PC-3 (cell line): Measurements from ENCODE around the gene TCF12. TPM values are rescaled to one million over a fixed set of nuclear protein-coding genes. Genes with fewer than 3 reads are reported as not detected.
A peak's percentile ranks its signal among the peaks of the same experiment; 100 is the strongest.

Experiments used
- ATAC-seq: fragments of 200-7000 bp; cut with Tn5 transposase; 2 replicates; pipeline ENCODE4 v1.9.1; 2020; ENCODE audit warnings: mild to moderate bottlenecking, moderate library complexity
- BruUV-seq: library from RNA; stranded (reverse); fragments of 400-500 nt; replicated peaks from 2 replicates; lab custom pipeline; 2021; lab: Mats Ljungman, UMichigan
- CTCF ChIA-PET: fragments of 300-600 bp; sonication (Branson Sonifier 250); formaldehyde crosslinking; loops from one replicate; lab custom pipeline; 2022; ENCODE audit warnings: antibody characterized with exemption; lab: Charles Lee
- POLR2A ChIA-PET: fragments of 300-600 bp; sonication (Branson Sonifier 250); formaldehyde crosslinking; loops from one replicate; lab custom pipeline; 2022; ENCODE audit warnings: antibody characterized with exemption; ENCODE audit not compliant: unreplicated experiment; lab: Charles Lee
- DNase-seq: peaks from one replicate; pipeline ENCODE4 v3.0.0-alpha.2; 2015
- H2AFZ ChIP-seq: fragments of 300-600 bp; sonication (generic); 2 replicates; pipeline ENCODE4 v1.6.0; 2016; ENCODE audit warnings: antibody characterized with exemption, low read length
- H3F3A ChIP-seq: fragments of 300-600 bp; sonication (generic); one replicate; pipeline ENCODE4 v1.6.0; 2017; ENCODE audit warnings: antibody characterized with exemption, low read length, control low read depth, mild to moderate bottlenecking; ENCODE audit not compliant: unreplicated experiment
- H3K27ac ChIP-seq: fragments of 300-600 bp; sonication (generic); 2 replicates; pipeline ENCODE4 v1.5.1; 2016; ENCODE audit warnings: mild to moderate bottlenecking, low read length
- H3K27me3 ChIP-seq: fragments of 300-600 bp; sonication (generic); 2 replicates; pipeline ENCODE4 v1.6.1; 2016; ENCODE audit warnings: low read length, mixed read lengths
- H3K36me3 ChIP-seq: fragments of 300-600 bp; sonication (generic); 2 replicates; pipeline ENCODE4 v1.6.1; 2016; ENCODE audit warnings: low read depth, mixed run types, low read length, mixed read lengths
- H3K4me1 ChIP-seq: fragments of 300-600 bp; sonication (generic); 2 replicates; pipeline ENCODE4 v1.5.1; 2016; ENCODE audit warnings: low read length; ENCODE audit not compliant: insufficient read depth
- H3K4me2 ChIP-seq: fragments of 300-600 bp; sonication (generic); 2 replicates; pipeline ENCODE4 v1.6.0; 2016; ENCODE audit warnings: low read length
- H3K4me3 ChIP-seq: fragments of 300-600 bp; sonication (generic); 2 replicates; pipeline ENCODE4 v1.5.1; 2016; ENCODE audit warnings: mild to moderate bottlenecking, low read length, mixed read lengths
- H3K79me2 ChIP-seq: fragments of 300-600 bp; sonication (generic); 2 replicates; pipeline ENCODE4 v1.6.1; 2017; ENCODE audit warnings: low read length, mixed read lengths
- H3K9ac ChIP-seq: fragments of 300-600 bp; sonication (generic); 2 replicates; pipeline ENCODE4 v1.6.0; 2016; ENCODE audit warnings: mild to moderate bottlenecking, low read length
- H3K9me2 ChIP-seq: fragments of 300-600 bp; sonication (generic); replicated peaks from 2 replicates; pipeline ENCODE4 v1.6.1; 2016; ENCODE audit warnings: mixed run types, low read length, mixed read lengths
- H3K9me3 ChIP-seq: fragments of 300-600 bp; sonication (generic); 2 replicates; pipeline ENCODE4 v1.6.1; 2016; ENCODE audit warnings: low read length, mixed read lengths
- H4K20me1 ChIP-seq: fragments of 300-600 bp; sonication (generic); 2 replicates; pipeline ENCODE4 v1.6.1; 2016; ENCODE audit warnings: low read length, mixed read lengths
- CTCF ChIP-seq: fragments of 300-600 bp; sonication (generic); conservative IDR thresholded peaks from 2 replicates; pipeline ENCODE4 v1.5.1; 2017; ENCODE audit warnings: antibody characterized with exemption, low read depth, mild to moderate bottlenecking, low read length
- EZH2 ChIP-seq: fragments of 300-600 bp; sonication (generic); IDR thresholded peaks from one replicate; pipeline ENCODE4 v1.6.1; 2017; ENCODE audit warnings: antibody characterized with exemption, mild to moderate bottlenecking, low read length; ENCODE audit not compliant: unreplicated experiment
- EZH2phosphoT487 ChIP-seq: fragments of 300-600 bp; sonication (generic); IDR thresholded peaks from 2 replicates; pipeline ENCODE4 v1.6.1; 2018; ENCODE audit warnings: mild to moderate bottlenecking, antibody characterized with exemption, low read length, borderline replicate concordance
- intact Hi-C: fragments of 100-400 bp; cut with micrococcal nuclease; formaldehyde crosslinking; loops from 2 replicates; pipeline ENCODE4 v1.9.0; 2023
- total RNA-seq: library from RNA; depleted of rRNA; stranded (reverse); fragments of >200 nt; gene quantifications from 2 replicates; pipeline ENCODE4 v1.2.3, GENCODE V29; 2014

Gene TCF12
- total RNA-seq, 1 experiment from 2014 or later: 103 TPM

DNA sequence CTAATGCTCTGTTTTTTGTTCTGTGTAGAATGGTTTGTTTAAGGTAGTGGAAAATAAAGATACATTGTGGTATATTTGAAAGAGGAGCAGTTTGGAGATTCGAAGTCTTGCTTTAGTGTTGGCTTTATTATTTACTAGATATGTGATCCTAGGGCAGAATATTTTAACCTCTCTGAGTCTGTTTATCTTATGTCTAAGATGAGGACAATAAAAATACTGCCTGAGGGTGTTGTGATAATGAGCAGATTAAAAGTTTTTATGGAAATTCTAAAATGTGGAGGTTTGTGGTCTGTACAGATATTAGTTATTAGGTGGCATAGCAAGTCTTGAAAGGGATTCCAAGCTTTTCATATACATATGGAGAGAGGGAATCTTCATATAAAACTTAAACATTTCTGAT, 15.0 kb downstream of the TCF12 start:
- intact Hi-C loops: no loop called here
- BruUV-seq: no TSS peak
- no peak overlapping the region for H2AFZ ChIP-seq
- H3K36me3 ChIP-seq: peaks cover 2% of the 10 kb centered on the region; the same call in 1 of the 2 replicates
- DNase-seq (peak; percentile 46), ATAC-seq (peak; percentile 23)
- no peak overlapping the region for H3K27ac ChIP-seq
- no peaks in the 10 kb centered on the region for H3F3A ChIP-seq
- H3K27me3 ChIP-seq: no peaks in the 10 kb centered on the region
- H3K4me3 ChIP-seq: no peak overlapping the region
- no peaks in the 10 kb centered on the region for H3K9me3 ChIP-seq
- CTCF ChIA-PET: interaction anchor here (0.5 kb wide), 1 partner anchor 772 kb away, joined by 3 read pairs; no protein-coding TSS in a partner anchor
- no peak overlapping the region for H3K9ac ChIP-seq
- H3K9me2 ChIP-seq: no peaks in the 10 kb centered on the region
- TF ChIP-seq EZH2 (no peak), EZH2phosphoT487 (no peak), CTCF (no peak)
- H4K20me1 ChIP-seq: peaks cover 6% of the 10 kb centered on the region; the same call in 1 of the 2 replicates
- H3K79me2 ChIP-seq: peaks cover 80% of the 10 kb centered on the region
- H3K4me1 ChIP-seq: peaks cover 49% of the 10 kb centered on the region
- POLR2A ChIA-PET: no interaction called here
- peak overlapping the region; percentile 23; the same call in 1 of the 2 replicates for H3K4me2 ChIP-seq

DNA sequence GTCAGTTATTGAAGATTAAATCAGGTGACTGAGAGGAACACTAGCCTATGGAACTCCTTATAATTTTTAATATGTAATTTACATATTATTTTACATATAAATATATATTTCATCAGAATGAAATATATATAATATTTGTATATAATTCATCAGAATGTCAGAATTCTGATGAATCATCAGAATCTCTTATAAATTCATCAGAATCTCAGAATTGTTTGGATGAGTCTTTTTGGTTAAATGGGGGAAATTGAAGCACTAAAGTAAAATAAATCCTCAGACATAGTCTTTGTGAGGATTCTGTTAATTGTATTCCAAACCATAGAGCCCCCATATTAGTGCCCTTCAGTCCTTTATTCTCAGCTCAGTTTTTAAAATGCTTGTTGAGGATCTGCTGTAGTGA, 15.4 kb downstream of the TCF12 start:
- H3K27ac ChIP-seq: no peak overlapping the region
- TF ChIP-seq CTCF (no peak), EZH2phosphoT487 (no peak), EZH2 (no peak)
- no peaks in the 10 kb centered on the region for H3K27me3 ChIP-seq
- H3K9me2 ChIP-seq: no peaks in the 10 kb centered on the region
- CTCF ChIA-PET: interaction anchor here (0.5 kb wide), 1 partner anchor 772 kb away, joined by 3 read pairs; no protein-coding TSS in a partner anchor
- H3K9me3 ChIP-seq: no peaks in the 10 kb centered on the region
- H3K79me2 ChIP-seq: peaks cover 80% of the 10 kb centered on the region
- no peak overlapping the region for H2AFZ ChIP-seq
- no TSS peak for BruUV-seq
- no peak overlapping the region for H3K9ac ChIP-seq
- H3F3A ChIP-seq: no peaks in the 10 kb centered on the region
- POLR2A ChIA-PET: no interaction called here
- peaks cover 45% of the 10 kb centered on the region for H3K4me1 ChIP-seq
- no peak overlapping the region for H3K4me2 ChIP-seq
- H3K4me3 ChIP-seq: no peak overlapping the region
- DNase-seq (no peak), ATAC-seq (no peak)
- peaks cover 6% of the 10 kb centered on the region; the same call in 1 of the 2 replicates for H4K20me1 ChIP-seq
- H3K36me3 ChIP-seq: peaks cover 2% of the 10 kb centered on the region; the same call in 1 of the 2 replicates
- intact Hi-C loops: no loop called here

GRCh38 chr15:56934269-56934668, 15.8 kb downstream of the TCF12 start:
- no peak overlapping the region for H3K4me2 ChIP-seq
- no peaks in the 10 kb centered on the region for H3K9me2 ChIP-seq
- no peak for ATAC-seq
- peaks cover 81% of the 10 kb centered on the region for H3K79me2 ChIP-seq
- no peaks in the 10 kb centered on the region for H3F3A ChIP-seq
- no peaks in the 10 kb centered on the region for H3K9me3 ChIP-seq
- BruUV-seq: no TSS peak
- POLR2A ChIA-PET: no interaction called here
- intact Hi-C loops: no loop called here
- no peak overlapping the region for H3K4me3 ChIP-seq
- CTCF ChIA-PET: no interaction called here
- no peak overlapping the region for H2AFZ ChIP-seq
- no peaks in the 10 kb centered on the region for H3K27me3 ChIP-seq
- peaks cover 6% of the 10 kb centered on the region; the same call in 1 of the 2 replicates for H4K20me1 ChIP-seq
- H3K9ac ChIP-seq: no peak overlapping the region
- H3K36me3 ChIP-seq: peaks cover 2% of the 10 kb centered on the region; the same call in 1 of the 2 replicates
- TF ChIP-seq EZH2phosphoT487 (no peak), CTCF (no peak), EZH2 (no peak)
- H3K27ac ChIP-seq: no peak overlapping the region
- DNase-seq: no peak
- peaks cover 41% of the 10 kb centered on the region for H3K4me1 ChIP-seq
